ENCODE results near the gene NTM.
A peak's percentile ranks its signal among the peaks of the same experiment; 100 is the strongest.
"Not testable (repeated sequence)": the region's sequence is repeated elsewhere in the genome, so short reads cannot be mapped to it uniquely, and the experiment has no call there.

Gene NTM

DNA sequence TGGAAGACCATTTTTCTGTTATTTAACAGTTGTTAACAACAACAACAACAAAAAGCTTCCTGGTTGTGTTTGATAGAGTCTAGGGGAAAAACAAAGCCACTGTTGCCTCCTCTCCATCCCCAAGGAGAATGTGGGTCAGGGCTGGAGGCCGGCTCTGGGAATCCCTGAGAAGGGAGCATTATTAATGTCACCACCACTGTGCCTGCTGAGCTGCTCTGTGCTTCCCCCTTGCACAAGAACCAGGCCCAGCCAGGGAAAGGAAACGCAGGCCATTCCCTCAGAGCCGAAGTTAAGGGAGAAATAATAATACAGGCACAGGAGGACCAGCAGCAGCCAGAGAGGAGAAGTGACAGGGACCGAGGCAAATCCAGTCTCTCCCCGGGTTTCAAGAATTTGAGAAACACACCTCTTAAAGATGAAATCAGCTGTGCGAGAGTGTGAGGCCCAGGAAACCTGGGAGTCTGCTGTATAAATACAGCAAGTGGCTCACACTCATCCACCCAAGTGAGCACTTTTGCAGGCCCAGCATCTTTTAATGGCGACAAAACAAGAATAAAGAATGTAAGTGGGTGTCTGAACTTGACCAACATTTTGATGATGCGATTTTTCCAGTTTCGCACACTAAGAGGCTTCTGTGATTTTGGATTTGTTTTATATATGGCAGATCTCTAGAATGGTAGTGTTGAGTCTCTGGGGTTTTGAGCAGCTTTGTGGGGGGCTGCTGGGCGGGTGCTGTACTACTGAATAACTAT is 539.2 kb downstream of the NTM start:
- FAIRE-seq (no peak), DNase-seq (ENCODE audit: insufficient read length, low spot score) (no peak)
- TF ChIP-seq, protein P1, sequence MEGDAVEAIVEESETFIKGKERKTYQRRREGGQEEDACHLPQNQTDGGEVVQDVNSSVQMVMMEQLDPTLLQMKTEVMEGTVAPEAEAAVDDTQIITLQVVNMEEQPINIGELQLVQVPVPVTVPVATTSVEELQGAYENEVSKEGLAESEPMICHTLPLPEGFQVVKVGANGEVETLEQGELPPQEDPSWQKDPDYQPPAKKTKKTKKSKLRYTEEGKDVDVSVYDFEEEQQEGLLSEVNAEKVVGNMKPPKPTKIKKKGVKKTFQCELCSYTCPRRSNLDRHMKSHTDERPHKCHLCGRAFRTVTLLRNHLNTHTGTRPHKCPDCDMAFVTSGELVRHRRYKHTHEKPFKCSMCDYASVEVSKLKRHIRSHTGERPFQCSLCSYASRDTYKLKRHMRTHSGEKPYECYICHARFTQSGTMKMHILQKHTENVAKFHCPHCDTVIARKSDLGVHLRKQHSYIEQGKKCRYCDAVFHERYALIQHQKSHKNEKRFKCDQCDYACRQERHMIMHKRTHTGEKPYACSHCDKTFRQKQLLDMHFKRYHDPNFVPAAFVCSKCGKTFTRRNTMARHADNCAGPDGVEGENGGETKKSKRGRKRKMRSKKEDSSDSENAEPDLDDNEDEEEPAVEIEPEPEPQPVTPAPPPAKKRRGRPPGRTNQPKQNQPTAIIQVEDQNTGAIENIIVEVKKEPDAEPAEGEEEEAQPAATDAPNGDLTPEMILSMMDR (IDR thresholded peaks at IDR 0.05; ENCODE audit: insufficient read depth, missing control alignments): no peak

DNA sequence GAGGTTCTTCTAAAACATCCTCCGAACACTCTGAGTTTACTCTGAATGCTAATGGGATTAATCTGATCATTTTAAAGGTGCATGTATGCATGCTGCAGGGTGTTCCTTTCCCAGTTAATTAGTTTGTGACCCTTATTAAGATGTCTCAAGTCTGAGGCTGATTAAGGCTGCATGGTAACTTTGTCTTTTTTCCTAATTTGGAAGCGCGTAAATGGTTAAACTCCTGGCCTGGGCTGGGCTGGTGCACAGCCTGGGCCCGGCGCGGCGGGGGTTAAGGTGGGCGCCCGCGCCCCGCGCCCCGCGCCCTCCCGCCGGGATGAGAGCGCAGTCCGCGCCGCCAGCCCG is 539.7 kb downstream of the NTM start:
- DNase-seq (ENCODE audit: insufficient read length, low spot score) (no peak), FAIRE-seq (no peak)
- TF ChIP-seq, protein P1 (IDR thresholded peaks at IDR 0.05; ENCODE audit: insufficient read depth, missing control alignments): no peak

DNA sequence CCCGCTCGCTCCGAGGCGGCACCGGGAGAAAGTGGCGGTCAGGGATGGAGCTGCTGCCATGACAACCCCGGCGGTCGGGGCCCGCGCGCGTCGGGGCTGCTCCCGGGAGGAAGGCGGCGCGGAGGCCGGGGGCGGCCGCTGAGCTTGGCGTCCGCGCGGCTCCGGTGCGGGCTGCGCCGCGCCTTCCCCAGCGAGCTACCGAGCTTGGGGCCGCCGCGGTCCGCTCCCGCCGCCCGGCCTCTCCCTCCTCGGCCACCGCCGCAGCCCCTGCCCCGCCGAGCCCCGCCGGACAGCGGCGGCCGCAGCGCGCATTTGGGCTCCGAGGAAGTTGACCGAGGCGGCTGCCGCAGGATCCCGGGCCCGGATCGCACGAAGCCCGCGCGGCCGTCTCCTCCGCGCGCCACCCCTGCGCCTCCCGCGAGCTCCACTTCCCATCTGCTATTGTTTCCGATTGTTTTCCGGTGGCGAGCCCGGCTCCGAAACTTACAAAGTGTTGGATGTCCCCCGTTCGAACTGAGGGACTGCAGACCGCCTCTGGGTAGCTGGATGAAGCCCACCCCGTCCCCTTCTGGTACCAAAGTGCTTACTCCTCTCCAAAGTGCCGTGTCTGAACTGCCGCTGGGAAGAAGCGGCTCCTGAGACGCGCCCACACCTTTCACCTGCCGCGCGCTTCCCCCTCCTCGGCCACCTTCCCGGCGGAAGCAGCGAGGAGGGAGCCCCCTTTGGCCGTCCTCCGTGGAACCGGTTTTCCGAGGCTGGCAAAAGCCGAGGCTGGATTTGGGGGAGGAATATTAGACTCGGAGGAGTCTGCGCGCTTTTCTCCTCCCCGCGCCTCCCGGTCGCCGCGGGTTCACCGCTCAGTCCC is 540.3 kb downstream of the NTM start:
- TF ChIP-seq, protein P1 (IDR thresholded peaks at IDR 0.05; ENCODE audit: insufficient read depth, missing control alignments): no peak
- no peak for DNase-seq (ENCODE audit: insufficient read length, low spot score)
- no peak for FAIRE-seq

DNA sequence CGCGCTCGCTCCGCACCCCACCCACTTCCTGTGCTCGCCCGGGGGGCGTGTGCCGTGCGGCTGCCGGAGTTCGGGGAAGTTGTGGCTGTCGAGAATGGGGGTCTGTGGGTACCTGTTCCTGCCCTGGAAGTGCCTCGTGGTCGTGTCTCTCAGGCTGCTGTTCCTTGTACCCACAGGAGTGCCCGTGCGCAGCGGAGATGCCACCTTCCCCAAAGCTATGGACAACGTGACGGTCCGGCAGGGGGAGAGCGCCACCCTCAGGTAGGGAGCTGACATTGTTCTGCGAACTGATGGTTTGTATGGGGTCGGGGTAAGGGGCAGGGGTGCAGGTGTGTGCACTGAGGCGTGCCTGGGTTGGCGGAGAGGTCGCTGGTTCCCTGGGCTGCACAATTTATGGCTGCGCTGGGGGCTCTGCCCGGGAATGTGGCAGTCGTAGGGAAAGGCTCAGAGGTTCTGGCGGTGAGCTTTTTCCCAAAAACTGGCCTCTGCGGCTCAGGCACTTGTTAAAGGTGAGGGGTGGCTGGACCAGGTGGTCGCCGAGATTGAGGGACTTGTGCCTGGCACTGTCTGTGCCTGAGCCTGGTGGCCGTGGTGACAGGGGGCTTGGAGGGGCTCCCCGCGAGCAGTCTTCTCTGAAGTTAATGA is 541.1 kb downstream of the NTM start:
- not testable (repeated sequence) for DNase-seq (ENCODE audit: insufficient read length, low spot score); FAIRE-seq
- TF ChIP-seq, protein P1 (IDR thresholded peaks at IDR 0.05; ENCODE audit: insufficient read depth, missing control alignments): peak; percentile 2

DNA sequence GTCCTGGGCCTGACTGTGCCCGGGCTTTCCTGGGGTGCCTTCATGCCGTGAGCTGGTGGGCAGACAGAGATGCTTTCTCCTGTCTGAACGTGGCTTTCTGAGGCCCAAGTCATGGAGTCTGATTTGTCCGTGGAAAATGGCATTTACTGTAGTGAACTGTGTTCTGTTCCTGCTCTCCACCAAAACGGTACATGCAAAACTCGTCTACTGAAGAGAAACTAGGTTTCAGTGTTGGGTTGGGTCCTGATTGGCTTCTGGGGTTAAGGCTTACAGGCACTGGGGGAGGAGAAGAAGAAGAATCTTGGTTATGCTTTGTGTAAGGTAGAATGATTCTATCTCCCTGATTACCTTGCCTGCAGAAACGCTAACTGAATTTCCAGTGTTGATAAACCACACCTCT is 541.7 kb downstream of the NTM start:
- DNase-seq (ENCODE audit: insufficient read length, low spot score) (no peak), FAIRE-seq (no peak)
- TF ChIP-seq, protein P1 (IDR thresholded peaks at IDR 0.05; ENCODE audit: insufficient read depth, missing control alignments): no peak

DNA sequence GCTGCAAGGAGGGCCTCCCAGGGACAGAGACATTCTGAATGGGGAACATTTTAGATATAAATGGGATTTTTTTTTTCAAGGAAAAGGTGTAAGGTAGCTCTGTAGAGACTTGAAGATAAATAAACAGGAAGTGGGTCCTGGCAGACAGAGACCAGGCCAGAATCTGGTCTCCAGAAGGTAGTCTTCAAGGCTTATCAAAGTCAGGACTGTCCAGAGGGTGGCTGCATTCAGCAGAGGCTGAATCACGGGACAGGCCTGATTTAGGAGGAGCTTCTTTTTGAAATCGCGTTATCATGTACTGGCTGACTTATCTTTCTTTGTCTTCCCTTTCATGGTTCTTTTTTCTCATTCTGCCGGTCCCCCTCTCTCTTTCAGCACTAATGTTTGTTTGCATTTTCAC is 542.9 kb downstream of the NTM start:
- DNase-seq (ENCODE audit: insufficient read length, low spot score): no peak
- TF ChIP-seq, protein P1 (IDR thresholded peaks at IDR 0.05; ENCODE audit: insufficient read depth, missing control alignments): no peak
- FAIRE-seq: no peak
